ENCODE measurements around the gene METTL14. TPM values are rescaled to one million over a fixed set of nuclear protein-coding genes. Genes with fewer than 3 reads are reported as not detected.
A peak's percentile ranks its signal among the peaks of the same experiment; 100 is the strongest.

METTL14 gene
- total RNA-seq, 1 experiment from 2014 or later, result 26.3 TPM

DNA sequence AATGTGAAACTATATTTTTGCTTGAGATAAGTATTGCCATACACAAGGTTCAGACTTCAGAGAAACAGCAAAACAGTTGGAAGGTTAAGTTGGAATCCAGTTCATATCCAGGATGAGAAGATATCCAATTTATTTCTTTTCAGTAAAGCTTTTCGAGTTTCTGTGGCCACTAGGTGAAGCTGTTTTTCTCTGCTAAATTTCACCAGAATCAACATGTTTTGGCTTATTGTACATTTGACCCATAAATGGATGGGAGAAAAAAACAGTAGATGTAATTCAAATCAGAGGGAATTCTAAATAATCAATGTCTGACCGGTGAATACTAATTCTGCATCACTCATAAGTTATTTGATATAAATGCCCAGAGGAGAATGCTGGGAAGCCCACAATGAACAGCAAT lies 9.1 kb upstream of the METTL14 start:
- CTCF ChIA-PET, result no interaction called here
- no peak for DNase-seq
- Histone ChIP-seq H3F3A (ENCODE audit: insufficient read depth, low read depth) (no peaks in the 10 kb centered on the region), H3K4me3 (no peak overlapping the region), H3K4me2 (no peak overlapping the region), H3K4me1 (replicated peaks; ENCODE audit: insufficient read depth) (no peaks in the 10 kb centered on the region), H3K79me2 (ENCODE audit: low read depth) (no peaks in the 10 kb centered on the region), H3K27me3 (ENCODE audit: insufficient read depth, low read depth) (no peaks in the 10 kb centered on the region), H3K27ac (no peak overlapping the region), H3K9me2 (ENCODE audit: insufficient read depth) (no peaks in the 10 kb centered on the region), H3K36me3 (ENCODE audit: low read depth) (no peaks in the 10 kb centered on the region), H4K20me1 (ENCODE audit: insufficient read depth) (no peaks in the 10 kb centered on the region), H2AFZ (no peak overlapping the region), H3K9me3 (ENCODE audit: insufficient read depth, low read depth) (no peaks in the 10 kb centered on the region)
- intact Hi-C loops (cut with micrococcal nuclease; ENCODE audit: unreplicated experiment), result no loop called here
- POLR2A ChIA-PET (ENCODE audit: unreplicated experiment), result no interaction called here
- no peak for TF ChIP-seq EZH2 (IDR thresholded peaks at IDR 0.05; ENCODE audit: low read depth)
- TF ChIP-seq, protein P1, sequence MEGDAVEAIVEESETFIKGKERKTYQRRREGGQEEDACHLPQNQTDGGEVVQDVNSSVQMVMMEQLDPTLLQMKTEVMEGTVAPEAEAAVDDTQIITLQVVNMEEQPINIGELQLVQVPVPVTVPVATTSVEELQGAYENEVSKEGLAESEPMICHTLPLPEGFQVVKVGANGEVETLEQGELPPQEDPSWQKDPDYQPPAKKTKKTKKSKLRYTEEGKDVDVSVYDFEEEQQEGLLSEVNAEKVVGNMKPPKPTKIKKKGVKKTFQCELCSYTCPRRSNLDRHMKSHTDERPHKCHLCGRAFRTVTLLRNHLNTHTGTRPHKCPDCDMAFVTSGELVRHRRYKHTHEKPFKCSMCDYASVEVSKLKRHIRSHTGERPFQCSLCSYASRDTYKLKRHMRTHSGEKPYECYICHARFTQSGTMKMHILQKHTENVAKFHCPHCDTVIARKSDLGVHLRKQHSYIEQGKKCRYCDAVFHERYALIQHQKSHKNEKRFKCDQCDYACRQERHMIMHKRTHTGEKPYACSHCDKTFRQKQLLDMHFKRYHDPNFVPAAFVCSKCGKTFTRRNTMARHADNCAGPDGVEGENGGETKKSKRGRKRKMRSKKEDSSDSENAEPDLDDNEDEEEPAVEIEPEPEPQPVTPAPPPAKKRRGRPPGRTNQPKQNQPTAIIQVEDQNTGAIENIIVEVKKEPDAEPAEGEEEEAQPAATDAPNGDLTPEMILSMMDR (conservative IDR thresholded peaks at IDR 0.05), result no peak
- no TSS peak for BruUV-seq (replicated peaks)

DNA sequence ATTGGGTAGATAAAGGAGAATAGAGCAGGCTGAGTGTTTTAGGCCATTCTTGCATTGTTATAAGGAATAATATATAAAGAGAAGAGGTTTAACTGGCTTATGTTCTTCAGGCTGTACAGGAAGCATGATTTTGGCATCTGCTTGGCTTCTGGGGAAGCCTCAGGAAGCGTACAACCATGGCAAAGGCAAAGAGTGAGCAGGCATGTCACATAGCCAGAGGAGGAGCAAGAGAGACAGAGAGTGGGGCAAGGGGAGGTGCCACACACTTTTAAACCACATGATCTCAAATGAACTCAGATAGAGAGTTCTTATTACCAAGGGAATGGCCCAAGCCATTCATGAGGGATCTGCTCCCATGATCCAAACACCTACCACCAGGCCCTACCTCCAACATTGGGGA lies 4.4 kb upstream of the METTL14 start:
- TF ChIP-seq, protein P1 (conservative IDR thresholded peaks at IDR 0.05), result no peak
- TF ChIP-seq EZH2 (IDR thresholded peaks at IDR 0.05; ENCODE audit: low read depth), result no peak
- no peak overlapping the region for H3K4me3 ChIP-seq
- H3K9me3 ChIP-seq (ENCODE audit: insufficient read depth, low read depth), result no peaks in the 10 kb centered on the region
- intact Hi-C loops (cut with micrococcal nuclease; ENCODE audit: unreplicated experiment), result loop anchor here (10.0 kb wide), 1 partner anchor 396 kb away; no protein-coding TSS in a partner anchor
- CTCF ChIA-PET, result no interaction called here
- no peaks in the 10 kb centered on the region for H3K36me3 ChIP-seq (ENCODE audit: low read depth)
- no peak for DNase-seq
- no peak overlapping the region for H3K27ac ChIP-seq
- POLR2A ChIA-PET (ENCODE audit: unreplicated experiment), result no interaction called here
- no peaks in the 10 kb centered on the region for H3F3A ChIP-seq (ENCODE audit: insufficient read depth, low read depth)
- H3K4me1 ChIP-seq (replicated peaks; ENCODE audit: insufficient read depth), result no peaks in the 10 kb centered on the region
- no peaks in the 10 kb centered on the region for H3K27me3 ChIP-seq (ENCODE audit: insufficient read depth, low read depth)
- H3K79me2 ChIP-seq (ENCODE audit: low read depth), result peaks cover 4% of the 10 kb centered on the region
- no TSS peak for BruUV-seq (replicated peaks)
- H3K9me2 ChIP-seq (ENCODE audit: insufficient read depth), result no peaks in the 10 kb centered on the region
- no peak overlapping the region for H3K4me2 ChIP-seq
- no peaks in the 10 kb centered on the region for H4K20me1 ChIP-seq (ENCODE audit: insufficient read depth)
- H2AFZ ChIP-seq, result no peak overlapping the region

DNA sequence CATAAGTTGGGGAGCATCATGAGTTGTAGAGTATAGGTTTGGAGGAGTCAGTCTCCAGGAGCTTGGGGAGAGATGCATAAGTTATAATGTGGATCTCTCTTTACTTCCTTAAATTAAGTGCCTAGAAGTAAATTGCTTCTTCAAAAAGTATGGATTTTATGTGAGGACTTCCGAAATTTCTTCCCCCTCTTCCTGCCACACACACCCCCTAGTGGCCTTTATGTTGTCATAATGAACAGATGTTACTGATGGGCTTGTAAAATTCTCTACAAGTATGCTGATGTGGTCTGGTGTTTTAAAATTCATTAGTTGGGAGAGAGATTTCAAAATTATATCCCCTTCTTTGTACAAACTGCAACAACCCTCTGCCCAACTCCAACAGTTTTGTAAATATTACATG lies 2.3 kb upstream of the METTL14 start:
- no TSS peak for BruUV-seq (replicated peaks)
- POLR2A ChIA-PET (ENCODE audit: unreplicated experiment), result interaction anchor here (0.6 kb wide), 1 partner anchor 259 kb away, joined by 4 read pairs; no protein-coding TSS in a partner anchor
- Histone ChIP-seq H3K9me3 (ENCODE audit: insufficient read depth, low read depth) (no peaks in the 10 kb centered on the region), H3K9me2 (ENCODE audit: insufficient read depth) (no peaks in the 10 kb centered on the region), H3K4me2 (peak overlapping the region; percentile 21; the same call in 1 of the 2 replicates), H3K27me3 (ENCODE audit: insufficient read depth, low read depth) (no peaks in the 10 kb centered on the region), H3F3A (ENCODE audit: insufficient read depth, low read depth) (no peaks in the 10 kb centered on the region), H3K27ac (no peak overlapping the region), H3K4me1 (replicated peaks; ENCODE audit: insufficient read depth) (peaks cover 12% of the 10 kb centered on the region; the same call in 1 of the 2 replicates), H4K20me1 (ENCODE audit: insufficient read depth) (no peaks in the 10 kb centered on the region), H2AFZ (no peak overlapping the region), H3K4me3 (no peak overlapping the region), H3K36me3 (ENCODE audit: low read depth) (no peaks in the 10 kb centered on the region), H3K79me2 (ENCODE audit: low read depth) (peaks cover 25% of the 10 kb centered on the region)
- intact Hi-C loops (cut with micrococcal nuclease; ENCODE audit: unreplicated experiment), result loop anchor here (10.0 kb wide), 1 partner anchor 398 kb away; no protein-coding TSS in a partner anchor
- DNase-seq, result no peak
- TF ChIP-seq, protein P1 (conservative IDR thresholded peaks at IDR 0.05), result peak; percentile 60; the same call in 1 of the 2 replicates
- TF ChIP-seq EZH2 (IDR thresholded peaks at IDR 0.05; ENCODE audit: low read depth), result no peak
- CTCF ChIA-PET, result no interaction called here
